Glomerular visceral epithelial cell (primary cell): Measurements from ENCODE around the gene TMEM40.
A peak's percentile ranks its signal among the peaks of the same experiment; 100 is the strongest.
"Not testable (repeated sequence)": the region's sequence is repeated elsewhere in the genome, so short reads cannot be mapped to it uniquely, and the experiment has no call there.

Experiments
- DNase-seq: peaks from one replicate; pipeline ENCODE4 v3.0.0-alpha.2; 2016; ENCODE audit errors: extremely low spot score

Gene TMEM40

GRCh38 chr3:12751571-12751970 lies 7.5 kb downstream of the TMEM40 start:
- peak; percentile 68 for DNase-seq

- DNase-seq = peak; percentile 77
Observed at GRCh38 chr3:12750658-12751071, 8.4 kb downstream of the TMEM40 start.

GRCh38 chr3:12750223-12750622 lies 8.8 kb downstream of the TMEM40 start:
- peak; percentile 87 for DNase-seq

GRCh38 chr3:12748477-12748876 lies 10.6 kb downstream of the TMEM40 start:
- DNase-seq = no peak

- no peak for DNase-seq
Observed at GRCh38 chr3:12746419-12746818, 12.6 kb downstream of the TMEM40 start.

GRCh38 chr3:12744326-12744725 lies 14.7 kb downstream of the TMEM40 start:
- DNase-seq = no peak

- DNase-seq = no peak
Observed at GRCh38 chr3:12743583-12743982, 15.5 kb downstream of the TMEM40 start.

GRCh38 chr3:12742330-12743107 lies 16.5 kb downstream of the TMEM40 start:
- DNase-seq = no peak

- no peak for DNase-seq
Observed at GRCh38 chr3:12741209-12741608, 17.9 kb downstream of the TMEM40 start.

GRCh38 chr3:12737833-12738232 lies 21.2 kb downstream of the TMEM40 start:
- DNase-seq = no peak

- DNase-seq = no peak
Observed at GRCh38 chr3:12737319-12737718, 21.7 kb downstream of the TMEM40 start.

- DNase-seq = no peak
Observed at GRCh38 chr3:12734960-12735359, 24.1 kb downstream of the TMEM40 start.

- DNase-seq = no peak
Observed at GRCh38 chr3:12733566-12733965, 25.5 kb downstream of the TMEM40 start.

GRCh38 chr3:12730506-12731242 lies 28.4 kb downstream of the TMEM40 start:
- peak; percentile 79 for DNase-seq

GRCh38 chr3:12729051-12729651 lies 29.9 kb downstream of the TMEM40 start:
- no peak for DNase-seq

GRCh38 chr3:12727937-12728336 lies 31.1 kb downstream of the TMEM40 start:
- no peak for DNase-seq

- DNase-seq = no peak
Observed at GRCh38 chr3:12727481-12727880, 31.6 kb downstream of the TMEM40 start.

- no peak for DNase-seq
Observed at GRCh38 chr3:12725436-12725835, 33.6 kb downstream of the TMEM40 start.

- no peak for DNase-seq
Observed at GRCh38 chr3:12724794-12725193, 34.3 kb downstream of the TMEM40 start.

GRCh38 chr3:12723362-12723761 lies 35.7 kb downstream of the TMEM40 start:
- DNase-seq = not testable (repeated sequence)

- DNase-seq = no peak
Observed at GRCh38 chr3:12722226-12722625, 36.8 kb downstream of the TMEM40 start.

- DNase-seq = peak; percentile 80
Observed at GRCh38 chr3:12719984-12720898, 38.8 kb downstream of the TMEM40 start.
